GM21390 (cell line): ENCODE results near the gene RRBP1.

Source experiments
- ATAC-seq: cut with Tn5 transposase; IDR thresholded peaks from one replicate; pipeline ENCODE4 v1.9.1; 2021; ENCODE audit not compliant: unreplicated experiment

Gene RRBP1

GRCh38 chr20:17648791-17649730 is 33.0 kb downstream of the RRBP1 start:
- no peak for ATAC-seq

DNA sequence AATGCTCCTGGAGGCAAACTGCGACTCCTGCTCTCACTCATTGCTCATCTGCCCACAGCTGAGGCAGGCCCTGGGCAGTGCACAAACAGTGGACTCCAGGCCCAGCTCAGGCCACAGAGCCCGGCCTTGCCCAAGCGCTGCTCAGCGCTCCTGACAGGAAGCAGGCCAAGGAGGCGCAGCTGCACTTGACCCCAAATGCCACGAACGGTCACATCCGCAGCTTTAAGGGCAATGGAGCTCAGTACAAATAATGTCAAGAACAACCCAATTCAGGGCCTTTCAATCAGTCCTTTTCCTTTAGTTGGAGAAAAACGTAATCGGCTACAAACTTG is 33.8 kb downstream of the RRBP1 start:
- no peak for ATAC-seq

DNA sequence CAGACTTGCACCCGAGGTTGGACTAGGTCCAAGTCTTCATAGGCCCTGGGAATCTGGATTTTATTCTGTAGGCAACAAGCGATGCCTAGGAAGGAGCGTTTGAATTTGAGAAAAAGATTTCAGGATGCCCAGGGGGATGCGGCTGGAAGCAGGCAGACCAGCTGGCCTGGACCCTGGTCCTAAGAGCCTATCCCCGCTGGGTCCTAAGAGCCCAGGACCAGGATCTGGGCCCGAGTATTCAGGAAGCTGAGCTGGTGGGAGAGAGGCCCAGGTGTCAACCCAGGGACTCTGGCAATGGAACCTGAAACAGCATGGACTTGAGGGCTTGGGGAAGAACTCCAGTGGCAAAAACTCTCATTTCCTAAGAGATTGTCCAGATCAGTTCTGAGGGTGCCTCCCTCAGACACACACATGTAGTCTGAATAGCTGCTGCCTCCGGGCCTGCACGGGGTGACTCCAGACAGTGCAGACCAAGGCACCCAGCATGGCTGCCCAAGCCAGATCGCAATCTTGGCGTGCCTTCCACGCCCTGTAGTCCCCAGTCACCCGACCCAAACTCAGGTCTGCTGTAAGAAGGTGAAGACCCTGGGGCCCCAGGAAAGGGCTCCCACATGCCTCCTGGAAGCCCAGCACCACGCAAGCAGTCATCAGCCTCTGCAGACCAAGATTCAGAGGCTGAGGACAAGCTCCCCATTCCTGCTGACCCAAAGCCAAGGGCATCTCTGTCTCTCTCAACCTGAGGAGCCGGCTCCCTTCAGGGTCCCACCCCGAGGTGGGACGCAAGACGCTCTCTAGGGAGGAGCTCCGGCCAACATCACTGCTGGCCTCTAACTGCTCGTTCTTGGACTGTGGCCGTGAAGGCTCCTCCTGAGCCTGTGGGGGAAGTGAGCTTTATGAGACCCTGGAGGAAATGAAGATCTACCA is 34.4 kb downstream of the RRBP1 start:
- ATAC-seq: no peak

DNA sequence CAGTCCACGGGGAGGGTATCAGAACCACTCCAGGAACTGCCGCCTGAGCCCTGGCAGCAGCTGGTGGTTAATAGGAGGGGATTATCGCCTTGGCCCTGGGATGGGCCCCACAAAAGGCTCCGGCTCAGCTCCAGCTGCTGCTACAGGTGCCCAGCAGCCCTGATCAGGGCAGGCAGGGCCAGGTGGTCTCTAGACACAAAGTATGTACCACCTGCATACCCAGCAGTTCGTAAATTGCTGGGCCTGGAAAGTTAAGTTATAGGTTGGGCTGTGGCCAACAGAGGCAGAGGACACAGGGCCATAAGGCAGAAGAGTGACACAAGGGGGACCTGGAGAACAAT is 35.1 kb downstream of the RRBP1 start:
- ATAC-seq: no peak

GRCh38 chr20:17646209-17646960 is 35.7 kb downstream of the RRBP1 start:
- ATAC-seq: no peak

DNA sequence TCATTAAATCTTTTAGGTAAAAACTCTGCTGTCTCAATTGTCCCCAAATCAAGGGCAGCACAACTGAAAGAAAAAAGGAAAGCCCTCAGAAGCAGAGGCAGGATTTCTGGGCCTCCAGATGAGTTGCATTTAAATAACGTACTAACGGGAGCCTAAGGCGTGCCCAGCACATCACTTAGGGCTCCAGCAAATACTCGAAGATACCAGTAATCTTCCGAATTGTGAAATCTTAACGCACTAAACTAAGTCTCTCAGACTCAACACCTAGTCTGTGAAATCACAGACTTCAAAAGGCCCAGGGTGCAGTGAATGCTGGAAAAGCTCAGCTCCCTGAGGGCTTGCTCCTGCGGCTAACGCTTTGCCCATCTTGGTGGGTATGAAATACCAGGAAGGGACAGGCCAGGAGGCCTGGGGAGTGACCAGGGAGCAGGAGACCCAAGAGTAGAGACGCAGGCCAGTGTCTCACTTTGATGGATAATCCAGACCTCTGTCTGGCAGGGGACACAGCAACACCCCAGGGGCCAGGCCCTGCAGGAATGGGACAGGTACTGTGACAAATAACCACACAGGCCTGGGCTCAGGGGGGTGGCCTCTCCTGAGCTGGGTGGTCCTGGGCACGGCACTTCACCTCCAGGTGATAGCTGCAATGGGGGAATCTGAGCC is 36.4 kb downstream of the RRBP1 start:
- no peak for ATAC-seq

DNA sequence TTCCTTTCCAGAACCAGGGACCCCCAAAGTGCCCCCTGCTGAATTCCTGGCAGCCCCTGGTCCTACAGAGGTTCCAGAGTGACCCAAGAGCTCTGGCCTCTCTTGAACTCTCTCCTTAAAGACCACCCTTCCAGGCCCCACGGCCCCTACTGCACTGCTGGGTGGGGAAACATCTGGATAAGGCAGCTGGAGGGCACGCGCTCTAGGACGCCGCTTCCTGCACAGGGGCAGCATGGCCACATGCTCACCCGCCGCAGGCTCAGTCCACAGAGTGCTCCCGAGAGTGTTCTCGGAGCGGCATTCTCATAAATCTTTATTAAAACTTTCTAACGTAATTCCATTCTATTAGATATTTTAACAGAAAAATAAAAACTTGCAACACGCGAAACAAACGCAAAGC is 37.0 kb downstream of the RRBP1 start:
- no peak for ATAC-seq

GRCh38 chr20:17644451-17644850 is 37.6 kb downstream of the RRBP1 start:
- ATAC-seq: no peak

DNA sequence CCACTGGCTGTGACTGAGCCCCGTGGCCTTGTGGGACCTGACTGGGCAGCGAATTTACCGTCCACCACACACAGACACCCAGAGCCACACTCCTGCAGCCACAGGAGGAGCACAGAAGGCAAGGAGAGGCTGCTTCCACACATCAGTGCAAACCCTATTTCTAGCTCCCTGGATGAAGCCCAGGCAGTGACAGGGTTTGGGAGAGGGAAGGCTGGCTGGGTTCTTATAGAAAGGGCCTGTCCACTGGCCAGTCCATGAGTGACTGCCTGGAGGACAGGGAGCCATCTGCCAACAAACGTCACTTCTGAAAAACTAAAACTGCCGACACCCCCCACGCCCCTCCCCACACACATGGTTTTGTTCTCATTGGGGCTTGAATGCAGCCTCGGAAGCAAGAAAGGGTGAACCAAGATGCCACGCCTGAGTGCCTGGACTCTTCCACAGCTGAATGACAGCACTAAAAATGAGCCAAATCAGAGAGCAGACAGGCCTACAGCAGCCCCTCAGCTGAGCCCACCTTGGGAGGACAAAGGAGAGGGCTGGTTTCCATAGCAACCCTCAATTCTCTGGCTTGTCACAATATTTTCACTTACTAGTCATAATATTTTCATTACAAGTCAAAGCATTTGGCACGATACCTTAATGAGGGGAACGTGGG is 38.4 kb downstream of the RRBP1 start:
- ATAC-seq: no peak

- no peak for ATAC-seq
Measured at GRCh38 chr20:17642404-17643269, 39.4 kb downstream of the RRBP1 start.

DNA sequence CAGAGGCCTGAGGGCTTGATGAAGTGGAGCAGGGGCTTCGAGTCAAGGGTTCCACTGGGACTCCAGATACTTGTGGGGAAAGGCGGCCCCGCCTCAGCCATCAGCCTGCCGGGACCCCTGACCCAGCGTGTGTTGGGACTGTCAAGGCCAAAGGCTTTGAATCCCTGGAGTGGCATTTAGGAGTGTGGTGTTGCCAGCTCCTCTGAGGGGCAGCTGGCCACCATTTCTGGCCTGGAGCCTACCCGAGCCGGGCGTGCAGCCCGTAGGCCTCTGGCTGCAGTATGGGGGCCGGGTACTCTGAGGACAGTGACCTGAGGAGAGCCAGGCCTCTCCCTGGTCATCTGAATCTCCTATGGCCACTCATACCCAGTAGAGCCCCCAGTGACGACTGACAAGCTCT is 40.0 kb downstream of the RRBP1 start:
- ATAC-seq: no peak

DNA sequence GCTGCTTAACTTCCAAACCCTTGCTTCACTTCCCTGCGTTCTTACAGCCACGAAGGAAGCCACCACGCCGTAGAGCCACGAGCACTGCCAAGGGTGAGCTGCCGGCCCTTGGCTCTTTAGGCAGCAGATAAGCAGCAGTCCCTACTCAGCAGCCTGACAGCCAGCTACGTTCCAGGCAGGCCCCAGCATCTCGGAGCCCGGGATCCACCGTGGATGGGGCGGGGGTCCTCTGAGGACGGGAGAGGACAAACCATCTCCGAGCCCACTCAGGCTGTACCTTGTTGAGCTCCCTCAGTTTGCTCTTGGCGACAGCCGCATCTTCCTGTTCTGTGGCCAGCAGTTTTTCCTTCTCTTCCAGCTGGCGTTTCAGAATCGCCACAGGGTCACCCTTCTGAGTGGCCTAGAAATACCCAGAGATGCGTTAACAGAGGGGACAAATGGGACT is 40.5 kb downstream of the RRBP1 start:
- ATAC-seq: no peak

DNA sequence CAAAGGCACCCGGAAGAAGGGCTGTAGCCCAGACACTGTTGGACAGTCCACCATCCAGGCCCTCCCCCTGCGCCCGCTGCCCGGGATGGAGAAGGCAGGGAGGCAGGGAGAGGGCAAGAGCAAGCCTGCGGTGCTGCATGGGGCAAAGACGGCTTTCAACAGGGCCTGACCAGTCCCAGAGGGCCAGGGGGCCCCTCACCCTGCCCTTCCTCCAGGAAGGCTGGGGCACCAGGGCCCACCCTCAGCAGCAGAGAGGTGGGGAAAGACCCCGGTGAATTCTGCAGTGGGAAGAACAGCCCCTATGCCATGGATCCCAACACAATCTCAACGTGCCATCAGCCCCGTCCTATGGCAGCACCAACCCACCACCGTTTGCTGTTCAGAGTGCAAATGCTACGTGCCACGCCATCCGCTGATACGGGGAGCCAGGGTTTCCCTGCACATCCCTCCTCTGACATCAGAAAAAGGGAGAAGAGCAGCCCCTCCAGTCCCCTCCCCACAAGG is 41.1 kb downstream of the RRBP1 start:
- ATAC-seq: no peak

GRCh38 chr20:17640146-17640874 is 41.7 kb downstream of the RRBP1 start:
- ATAC-seq: no peak

DNA sequence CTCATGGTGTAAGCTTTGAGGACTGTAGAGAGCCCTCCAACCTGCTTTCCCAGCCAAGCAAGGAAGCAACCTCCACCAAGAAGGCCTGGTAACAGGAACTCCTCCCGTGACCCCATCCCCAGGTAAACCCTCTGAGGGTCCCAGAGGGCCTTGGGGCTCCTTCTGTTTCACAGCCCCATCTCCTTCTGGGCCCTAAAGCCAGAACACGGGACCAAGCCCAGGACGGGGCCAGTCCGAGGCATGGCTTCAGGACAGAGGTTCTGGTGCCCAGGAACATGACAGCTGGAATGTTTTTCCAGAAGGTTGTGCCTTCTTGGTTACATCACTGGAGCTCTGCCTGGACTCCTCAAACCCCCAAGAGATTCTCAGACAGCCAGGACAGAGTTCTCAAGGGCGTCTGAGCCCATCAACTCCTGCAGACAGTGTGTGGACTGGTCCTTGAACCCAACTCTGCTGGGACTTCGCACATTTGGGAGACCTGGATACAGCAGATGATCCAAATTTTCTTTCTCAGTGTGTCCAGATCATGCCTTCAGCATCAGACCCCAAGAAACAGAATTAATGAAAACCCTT is 43.1 kb downstream of the RRBP1 start:
- ATAC-seq: no peak

- no peak for ATAC-seq
Measured at GRCh38 chr20:17637985-17638640, 43.9 kb downstream of the RRBP1 start.

- ATAC-seq: no peak
Measured at GRCh38 chr20:17637413-17637780, 44.6 kb downstream of the RRBP1 start.
